ENCODE results near the gene PLOD2.

DNA sequence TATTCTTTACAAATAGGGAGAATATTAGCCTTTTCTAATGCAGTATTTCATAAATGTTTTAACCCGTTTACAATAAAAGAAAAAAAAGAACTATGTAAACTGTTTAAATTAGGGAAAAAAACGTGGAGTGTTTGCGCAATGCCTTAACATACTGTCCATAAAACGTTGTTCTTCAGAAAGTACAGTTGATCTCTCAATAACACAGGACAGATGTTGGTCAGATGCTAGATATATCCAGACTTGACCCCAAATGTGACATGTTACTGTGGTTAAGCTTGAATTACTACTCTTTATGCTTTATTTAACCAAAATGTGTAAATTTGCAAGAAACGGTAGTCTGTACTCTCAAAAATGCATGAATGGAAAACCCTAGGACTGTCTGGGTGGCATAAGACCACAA is 110.3 kb downstream of the PLOD2 start:
- TF ChIP-seq, protein P1, sequence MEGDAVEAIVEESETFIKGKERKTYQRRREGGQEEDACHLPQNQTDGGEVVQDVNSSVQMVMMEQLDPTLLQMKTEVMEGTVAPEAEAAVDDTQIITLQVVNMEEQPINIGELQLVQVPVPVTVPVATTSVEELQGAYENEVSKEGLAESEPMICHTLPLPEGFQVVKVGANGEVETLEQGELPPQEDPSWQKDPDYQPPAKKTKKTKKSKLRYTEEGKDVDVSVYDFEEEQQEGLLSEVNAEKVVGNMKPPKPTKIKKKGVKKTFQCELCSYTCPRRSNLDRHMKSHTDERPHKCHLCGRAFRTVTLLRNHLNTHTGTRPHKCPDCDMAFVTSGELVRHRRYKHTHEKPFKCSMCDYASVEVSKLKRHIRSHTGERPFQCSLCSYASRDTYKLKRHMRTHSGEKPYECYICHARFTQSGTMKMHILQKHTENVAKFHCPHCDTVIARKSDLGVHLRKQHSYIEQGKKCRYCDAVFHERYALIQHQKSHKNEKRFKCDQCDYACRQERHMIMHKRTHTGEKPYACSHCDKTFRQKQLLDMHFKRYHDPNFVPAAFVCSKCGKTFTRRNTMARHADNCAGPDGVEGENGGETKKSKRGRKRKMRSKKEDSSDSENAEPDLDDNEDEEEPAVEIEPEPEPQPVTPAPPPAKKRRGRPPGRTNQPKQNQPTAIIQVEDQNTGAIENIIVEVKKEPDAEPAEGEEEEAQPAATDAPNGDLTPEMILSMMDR (conservative IDR thresholded peaks at IDR 0.05; ENCODE audit: low read length): no peak
- no peak for TF ChIP-seq EZH2phosphoT487 (IDR thresholded peaks at IDR 0.05; ENCODE audit: borderline replicate concordance, low read depth, low read length)

All from OCI-LY7 (cell line).